ENCODE data around the gene HS6ST2. TPM values are rescaled to one million over a fixed set of nuclear protein-coding genes. Genes with fewer than 3 reads are reported as not detected.

Gene HS6ST2
- total RNA-seq, 1 experiment from 2014 or later, result 13.4 TPM

- CTCF ChIA-PET, result interaction anchor here (0.8 kb wide), 1 partner anchor 596 kb away, joined by 3 read pairs; no protein-coding TSS in a partner anchor
- H3K9me3 ChIP-seq (ENCODE audit: insufficient read depth, low read depth), result no peaks in the 10 kb centered on the region
- TF ChIP-seq CTCF (conservative IDR thresholded peaks at IDR 0.05), result no peak
- no peak for TF ChIP-seq EZH2 (IDR thresholded peaks at IDR 0.05; ENCODE audit: low read depth)
- intact Hi-C loops (cut with micrococcal nuclease; ENCODE audit: unreplicated experiment), result no loop called here
- no peak overlapping the region for H3K4me2 ChIP-seq
- peaks cover 13% of the 10 kb centered on the region for H3K4me1 ChIP-seq (replicated peaks; ENCODE audit: insufficient read depth)
- no peaks in the 10 kb centered on the region for H3K79me2 ChIP-seq (ENCODE audit: low read depth)
- BruUV-seq (replicated peaks), result no TSS peak
- no peaks in the 10 kb centered on the region for H3K27me3 ChIP-seq (ENCODE audit: insufficient read depth, low read depth)
- no peaks in the 10 kb centered on the region for H4K20me1 ChIP-seq (ENCODE audit: insufficient read depth)
- no peak for DNase-seq
- no peak overlapping the region for H2AFZ ChIP-seq
- H3F3A ChIP-seq (ENCODE audit: insufficient read depth, low read depth), result peaks cover 9% of the 10 kb centered on the region; the same call in 1 of the 2 replicates
- H3K27ac ChIP-seq, result no peak overlapping the region
- no peak overlapping the region for H3K4me3 ChIP-seq
- H3K9me2 ChIP-seq (ENCODE audit: insufficient read depth), result no peaks in the 10 kb centered on the region
- no peaks in the 10 kb centered on the region for H3K36me3 ChIP-seq (ENCODE audit: low read depth)
- POLR2A ChIA-PET (ENCODE audit: unreplicated experiment), result interaction anchor here (0.6 kb wide), 1 partner anchor 596 kb away, joined by 3 read pairs; no protein-coding TSS in a partner anchor
These were observed 339.6 kb downstream of the HS6ST2 start for GRCh38 chrX:132618810-132619209.

GRCh38 chrX:132615391-132616131, 342.9 kb downstream of the HS6ST2 start:
- CTCF ChIA-PET, result interaction anchor here (1.0 to 3.9 kb wide), 2 partner anchors 389 to 761 kb away, joined by 6 to 15 read pairs; no protein-coding TSS in a partner anchor
- H3K27ac ChIP-seq, result no peak overlapping the region
- no peaks in the 10 kb centered on the region for H3K79me2 ChIP-seq (ENCODE audit: low read depth)
- H3K9me2 ChIP-seq (ENCODE audit: insufficient read depth), result no peaks in the 10 kb centered on the region
- BruUV-seq (replicated peaks), result no TSS peak
- no peak overlapping the region for H2AFZ ChIP-seq
- no peaks in the 10 kb centered on the region for H3K4me1 ChIP-seq (replicated peaks; ENCODE audit: insufficient read depth)
- no peaks in the 10 kb centered on the region for H3K36me3 ChIP-seq (ENCODE audit: low read depth)
- H3K4me2 ChIP-seq, result no peak overlapping the region
- no peak overlapping the region for H3K4me3 ChIP-seq
- peak in 1 of 2 experiments; percentile 24 for DNase-seq
- intact Hi-C loops (cut with micrococcal nuclease; ENCODE audit: unreplicated experiment), result loop anchor here (2.0 kb wide), 1 partner anchor 775 kb away; no protein-coding TSS in a partner anchor
- no peaks in the 10 kb centered on the region for H3K27me3 ChIP-seq (ENCODE audit: insufficient read depth, low read depth)
- H3K9me3 ChIP-seq (ENCODE audit: insufficient read depth, low read depth), result no peaks in the 10 kb centered on the region
- POLR2A ChIA-PET (ENCODE audit: unreplicated experiment), result no interaction called here
- no peak for TF ChIP-seq EZH2 (IDR thresholded peaks at IDR 0.05; ENCODE audit: low read depth)
- peak; percentile 64 for TF ChIP-seq CTCF (conservative IDR thresholded peaks at IDR 0.05)
- H4K20me1 ChIP-seq (ENCODE audit: insufficient read depth), result no peaks in the 10 kb centered on the region
- H3F3A ChIP-seq (ENCODE audit: insufficient read depth, low read depth), result no peaks in the 10 kb centered on the region

GRCh38 chrX:132614297-132614696, 344.1 kb downstream of the HS6ST2 start:
- POLR2A ChIA-PET (ENCODE audit: unreplicated experiment), result interaction anchor here (0.6 kb wide), 1 partner anchor 50 kb away, joined by 3 read pairs; no protein-coding TSS in a partner anchor

More at GRCh38 chrX:132614297-132614696, 344.1 kb downstream of the HS6ST2 start:
- Histone ChIP-seq H3K4me2 (no peak overlapping the region), H3K36me3 (ENCODE audit: low read depth) (no peaks in the 10 kb centered on the region), H3K4me3 (no peak overlapping the region), H3K27me3 (ENCODE audit: insufficient read depth, low read depth) (no peaks in the 10 kb centered on the region), H2AFZ (no peak overlapping the region), H3K4me1 (replicated peaks; ENCODE audit: insufficient read depth) (no peaks in the 10 kb centered on the region), H3F3A (ENCODE audit: insufficient read depth, low read depth) (no peaks in the 10 kb centered on the region), H3K9me3 (ENCODE audit: insufficient read depth, low read depth) (no peaks in the 10 kb centered on the region), H3K27ac (no peak overlapping the region), H4K20me1 (ENCODE audit: insufficient read depth) (no peaks in the 10 kb centered on the region), H3K79me2 (ENCODE audit: low read depth) (no peaks in the 10 kb centered on the region), H3K9me2 (ENCODE audit: insufficient read depth) (no peaks in the 10 kb centered on the region)
- TF ChIP-seq EZH2 (IDR thresholded peaks at IDR 0.05; ENCODE audit: low read depth) (no peak), CTCF (conservative IDR thresholded peaks at IDR 0.05) (peak; percentile 63)
- intact Hi-C loops (cut with micrococcal nuclease; ENCODE audit: unreplicated experiment), result loop anchor here (1.0 to 5.0 kb wide), 4 partner anchors 122 to 773 kb away; no protein-coding TSS in a partner anchor
- BruUV-seq (replicated peaks), result no TSS peak
- DNase-seq, result peak in 1 of 2 experiments; percentile 12
- CTCF ChIA-PET, result interaction anchor here (0.6 to 3.9 kb wide), 9 partner anchors 9 to 785 kb away, joined by 3 to 15 read pairs (median 4); no protein-coding TSS in a partner anchor

Data from PC-9 (cell line).